ENCODE results near the gene CFAP74. TPM values are rescaled to one million over a fixed set of nuclear protein-coding genes. Genes with fewer than 3 reads are reported as not detected.

Gene CFAP74
- polyA plus RNA-seq, 1 experiment: not detected

GRCh38 chr1:1948783-1949182 is 54.8 kb downstream of the CFAP74 start:
- Histone ChIP-seq H3K27me3 (ENCODE audit: control insufficient read depth, insufficient read depth, low read length) (peaks cover 15% of the 10 kb centered on the region), H3K27ac (ENCODE audit: low read depth, low read length) (no peak overlapping the region), H3K9me3 (ENCODE audit: control insufficient read depth, insufficient read depth, low read length) (no peaks in the 10 kb centered on the region; the same call in 1 of the 2 replicates), H3K4me3 (ENCODE audit: low read depth, low read length) (no peak overlapping the region)
- CTCF ChIA-PET: interaction anchor here (1.0 kb wide), 1 partner anchor 96 kb away, joined by 5 read pairs; no protein-coding TSS in a partner anchor
- TF ChIP-seq CTCF (IDR thresholded peaks at IDR 0.05; ENCODE audit: low read depth, low read length): no peak
- POLR2A ChIA-PET: no interaction called here
- DNase-seq (ENCODE audit: low read depth, low spot score): no peak

- Histone ChIP-seq H3K27ac (ENCODE audit: low read depth, low read length) (no peak overlapping the region), H3K9me3 (ENCODE audit: control insufficient read depth, insufficient read depth, low read length) (no peaks in the 10 kb centered on the region; the same call in none of the 2 replicates), H3K4me3 (ENCODE audit: low read depth, low read length) (no peak overlapping the region), H3K27me3 (ENCODE audit: control insufficient read depth, insufficient read depth, low read length) (peaks cover 16% of the 10 kb centered on the region)
- DNase-seq (ENCODE audit: low read depth, low spot score): no peak
- CTCF ChIA-PET: interaction anchor here (1.0 kb wide), 1 partner anchor 42 kb away, joined by 3 read pairs; no protein-coding TSS in a partner anchor
- POLR2A ChIA-PET: no interaction called here
- TF ChIP-seq CTCF (IDR thresholded peaks at IDR 0.05; ENCODE audit: low read depth, low read length): no peak
Measured at GRCh38 chr1:1947493-1947892, 56.1 kb downstream of the CFAP74 start.

GRCh38 chr1:1946540-1946939 is 57.0 kb downstream of the CFAP74 start:
- peaks cover 17% of the 10 kb centered on the region for H3K27me3 ChIP-seq (ENCODE audit: control insufficient read depth, insufficient read depth, low read length)
- no peak for TF ChIP-seq CTCF (IDR thresholded peaks at IDR 0.05; ENCODE audit: low read depth, low read length)
- no peaks in the 10 kb centered on the region; the same call in none of the 2 replicates for H3K9me3 ChIP-seq (ENCODE audit: control insufficient read depth, insufficient read depth, low read length)
- CTCF ChIA-PET: interaction anchor here (3.0 kb wide), 1 partner anchor 98 kb away, joined by 13 read pairs; no protein-coding TSS in a partner anchor
- no peak for DNase-seq (ENCODE audit: low read depth, low spot score)
- POLR2A ChIA-PET: no interaction called here
- H3K27ac ChIP-seq (ENCODE audit: low read depth, low read length): no peak overlapping the region
- no peak overlapping the region for H3K4me3 ChIP-seq (ENCODE audit: low read depth, low read length)

- peaks cover 17% of the 10 kb centered on the region for H3K27me3 ChIP-seq (ENCODE audit: control insufficient read depth, insufficient read depth, low read length)
Measured at GRCh38 chr1:1945782-1946393, 57.7 kb downstream of the CFAP74 start.

More at GRCh38 chr1:1945782-1946393, 57.7 kb downstream of the CFAP74 start:
- no peak for DNase-seq (ENCODE audit: low read depth, low spot score)
- Histone ChIP-seq H3K27ac (ENCODE audit: low read depth, low read length) (no peak overlapping the region), H3K4me3 (ENCODE audit: low read depth, low read length) (no peak overlapping the region), H3K9me3 (ENCODE audit: control insufficient read depth, insufficient read depth, low read length) (no peaks in the 10 kb centered on the region; the same call in none of the 2 replicates)
- ChIA-PET POLR2A (no interaction called here), CTCF (interaction anchor here (3.0 kb wide), 1 partner anchor 99 kb away, joined by 13 read pairs; no protein-coding TSS in a partner anchor)
- TF ChIP-seq CTCF (IDR thresholded peaks at IDR 0.05; ENCODE audit: low read depth, low read length): no peak

Data from AG04450 (cell line).